ENCODE measurements around the gene PPP2R2D. TPM values are rescaled to one million over a fixed set of nuclear protein-coding genes. Genes with fewer than 3 reads are reported as not detected.
"Not testable (repeated sequence)": the region's sequence is repeated elsewhere in the genome, so short reads cannot be mapped to it uniquely, and the experiment has no call there.

PPP2R2D gene
- total RNA-seq, 1 donor from 2014 or later, result 15.4 TPM

DNA sequence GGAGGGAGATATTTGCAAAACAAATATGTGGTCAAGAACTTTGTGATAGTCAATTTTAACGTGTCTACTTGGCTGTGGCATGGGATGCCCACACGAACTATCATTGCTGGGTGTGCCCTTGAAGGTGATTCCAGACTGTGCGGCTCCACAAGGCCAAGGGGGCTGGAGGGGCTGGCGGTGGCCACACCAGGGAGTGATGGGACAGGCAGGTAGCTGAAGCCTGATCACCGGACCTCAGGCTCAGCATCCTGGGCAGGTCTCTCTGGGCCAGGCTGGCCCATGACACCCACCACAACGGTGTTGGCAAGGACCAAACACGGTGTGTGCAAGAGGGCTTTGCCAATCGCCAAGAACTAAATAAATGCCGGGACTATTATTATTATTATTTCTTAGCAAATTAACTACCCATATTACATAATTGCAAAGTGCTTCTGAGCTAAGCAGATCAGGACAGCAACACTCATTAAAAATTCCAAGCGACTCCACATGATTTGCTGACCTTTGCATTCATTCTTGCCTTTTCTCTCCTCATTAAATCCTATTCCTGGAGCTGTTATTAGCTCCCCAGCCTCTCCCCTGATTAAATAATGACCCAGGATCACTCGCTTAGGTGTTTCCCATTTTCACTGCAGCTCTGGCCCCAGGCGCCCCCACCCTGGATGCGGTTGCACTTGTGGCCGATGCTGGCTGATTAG lies 35.4 kb upstream of the PPP2R2D start:
- DNase-seq (ENCODE audit: low spot score) (no peak), ATAC-seq (no peak)

DNA sequence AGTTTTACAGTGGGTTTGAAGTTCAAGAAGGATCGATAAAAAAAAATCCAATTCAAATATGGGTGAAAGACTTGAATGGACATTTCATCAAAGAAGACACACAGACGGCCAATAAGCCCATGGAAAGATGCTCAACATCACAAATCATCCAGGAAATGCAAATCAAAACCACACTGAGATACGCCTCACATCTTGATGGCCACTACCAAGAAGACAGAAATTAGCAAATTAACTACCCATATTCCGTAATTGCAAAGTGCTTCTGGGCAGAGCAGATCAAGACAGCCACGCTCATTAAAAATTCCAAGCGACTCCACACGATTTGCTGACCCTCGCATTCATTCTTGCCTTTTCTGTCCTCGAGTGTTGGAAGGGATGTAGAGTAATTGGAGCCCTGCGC lies 34.1 kb upstream of the PPP2R2D start:
- DNase-seq (ENCODE audit: low spot score) (no peak), ATAC-seq (no peak)

DNA sequence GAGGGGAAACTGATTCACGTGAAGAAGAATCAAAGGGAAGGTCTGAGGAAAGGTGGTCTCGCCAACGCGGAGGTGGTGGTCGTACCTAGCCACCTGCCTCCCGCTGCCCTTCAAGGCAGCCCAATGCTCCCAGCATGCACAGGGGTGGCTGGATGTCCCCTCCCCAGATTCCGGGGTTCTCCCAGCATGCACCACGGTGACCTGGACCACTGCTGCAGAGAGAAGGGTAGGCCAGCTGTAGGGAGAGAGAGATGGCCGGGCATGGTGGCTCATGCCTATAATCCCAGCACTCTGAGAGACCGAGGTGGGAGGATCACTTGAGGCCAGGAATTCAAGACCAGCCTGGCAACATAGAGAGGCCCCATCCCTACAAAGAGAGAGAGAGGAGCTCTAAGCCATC lies 32.4 kb upstream of the PPP2R2D start:
- ATAC-seq, result no peak

DNA sequence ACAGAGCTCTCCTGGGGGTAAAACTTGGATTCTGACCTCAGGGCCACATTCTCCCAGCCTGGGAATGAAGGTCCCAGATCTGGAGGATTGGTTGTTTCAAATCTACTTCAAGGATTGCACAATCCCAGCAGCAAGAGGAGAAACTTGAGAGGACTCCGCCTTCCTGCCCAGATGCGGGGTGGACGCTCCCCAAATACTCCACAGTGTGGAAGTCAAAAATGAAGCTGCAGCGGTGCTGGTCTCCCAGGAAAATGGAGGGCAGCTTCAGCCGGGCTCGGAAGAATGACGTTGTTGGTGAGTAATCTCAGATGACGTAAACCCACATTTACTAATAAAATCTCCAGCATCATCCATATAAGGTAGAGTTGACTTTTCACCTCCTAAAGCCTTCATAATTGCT lies 31.5 kb upstream of the PPP2R2D start:
- DNase-seq (ENCODE audit: low spot score) (no peak), ATAC-seq (no peak)

More for the DNA sequence above, 32.4 kb upstream of the PPP2R2D start:
- no peak for DNase-seq (ENCODE audit: low spot score)

- DNase-seq (ENCODE audit: low spot score), result no peak
- no peak for ATAC-seq
Observed at GRCh38 chr10:131870411-131870810, 30.4 kb upstream of the PPP2R2D start.

DNA sequence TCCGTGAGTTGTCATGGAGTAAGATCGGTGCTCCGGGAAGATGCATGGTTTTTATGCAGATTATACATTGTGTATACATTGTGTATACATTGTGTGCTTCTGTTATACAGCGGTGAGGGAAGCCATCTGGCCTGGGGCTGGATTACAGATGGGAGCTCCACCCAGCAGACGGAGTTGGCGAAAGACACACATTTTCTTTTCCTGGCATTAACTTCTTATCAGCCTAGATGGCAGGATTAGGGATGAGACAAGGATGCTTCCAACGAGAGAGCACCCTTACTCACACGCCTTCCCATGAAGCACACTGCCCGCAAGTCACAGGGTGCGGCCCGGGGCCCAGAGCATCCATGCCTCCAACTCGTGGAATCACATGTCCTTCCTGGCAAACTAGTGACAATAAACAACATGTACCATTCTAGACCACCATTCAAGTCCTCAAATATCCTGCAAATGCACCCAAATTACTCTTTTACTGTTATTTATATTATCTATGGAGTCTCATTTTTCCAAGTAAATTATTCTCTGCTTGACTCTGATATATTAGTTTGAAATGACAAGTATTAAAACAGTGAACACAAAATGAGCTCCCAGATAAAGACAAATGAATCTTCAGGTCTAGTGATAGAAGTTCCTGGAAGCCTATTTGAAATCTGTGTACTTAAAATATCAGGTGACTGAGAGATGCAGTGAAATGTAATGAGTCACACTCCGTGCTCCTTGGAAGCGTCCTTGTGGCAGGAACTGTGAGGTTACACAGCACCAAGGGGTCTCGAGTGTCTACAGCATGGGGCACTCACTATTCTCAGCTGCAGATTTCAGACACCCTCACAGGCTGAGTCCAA lies 29.8 kb upstream of the PPP2R2D start:
- DNase-seq (ENCODE audit: low spot score) (no peak), ATAC-seq (no peak)

DNA sequence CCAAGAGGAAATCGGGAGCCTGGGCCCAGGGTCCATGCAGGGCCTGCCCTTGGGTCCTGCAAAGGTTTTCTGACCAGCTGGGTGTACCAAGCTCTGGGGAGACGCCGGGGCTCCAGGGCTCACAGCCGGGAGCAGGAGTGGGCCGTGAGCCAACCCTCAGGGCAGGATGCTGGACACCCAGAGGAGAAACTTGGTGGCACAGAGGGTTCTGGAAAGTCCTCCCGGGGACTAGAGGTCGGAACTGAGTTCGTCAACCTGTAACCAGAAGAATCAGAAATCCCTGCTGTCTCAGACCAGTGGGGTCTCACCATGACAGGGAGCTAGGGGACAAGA lies 29.2 kb upstream of the PPP2R2D start:
- no peak for ATAC-seq
- no peak for DNase-seq (ENCODE audit: low spot score)

DNA sequence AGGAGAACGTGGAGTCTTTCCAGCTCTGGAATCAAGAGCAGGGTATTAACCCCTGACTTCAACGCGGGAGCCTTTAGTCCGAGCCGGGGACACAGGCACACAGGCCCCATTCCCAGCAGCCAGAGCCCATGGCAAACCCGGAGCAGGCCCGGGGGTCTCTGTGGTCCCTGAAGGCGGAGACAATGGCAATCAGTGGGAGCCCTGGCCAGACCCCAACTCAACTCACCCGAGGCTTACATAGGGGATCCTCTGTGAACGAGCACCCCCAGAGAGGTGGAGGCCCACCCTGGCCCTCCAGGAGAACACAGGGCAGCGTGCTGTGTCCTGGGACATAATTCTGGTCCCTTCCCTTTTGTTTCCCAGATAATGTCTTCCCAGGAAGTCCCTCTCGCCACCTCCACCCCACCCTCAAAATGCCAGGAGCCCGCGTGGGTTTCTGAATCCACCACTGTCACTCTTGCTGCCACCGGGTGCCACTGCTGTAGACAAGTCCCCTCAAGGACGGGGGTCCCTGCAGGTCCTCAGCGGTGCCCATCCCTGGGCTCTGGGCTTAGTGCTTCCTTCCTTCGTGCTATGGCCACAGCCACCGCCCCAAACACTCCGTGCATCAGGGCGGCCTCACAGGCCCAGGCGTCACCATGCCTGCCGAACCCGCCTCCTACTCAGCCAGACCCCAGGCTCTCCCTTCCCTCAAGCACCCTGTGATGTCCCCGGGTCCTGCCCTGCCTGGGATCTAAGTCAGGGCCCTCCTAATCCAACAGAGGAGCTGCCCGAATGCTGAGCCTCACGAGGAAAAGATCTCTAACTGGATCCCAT lies 28.6 kb upstream of the PPP2R2D start:
- DNase-seq (ENCODE audit: low spot score) (no peak), ATAC-seq (no peak)

- peak; percentile 52 for ATAC-seq
Observed at GRCh38 chr10:131872827-131873375, 27.9 kb upstream of the PPP2R2D start.

GRCh38 chr10:131874991-131875451 lies 25.8 kb upstream of the PPP2R2D start:
- ATAC-seq, result peak; percentile 94

More at GRCh38 chr10:131872827-131873375, 27.9 kb upstream of the PPP2R2D start:
- no peak for DNase-seq (ENCODE audit: low spot score)

GRCh38 chr10:131875501-131875900 lies 25.3 kb upstream of the PPP2R2D start:
- no peak for ATAC-seq
- DNase-seq (ENCODE audit: low spot score), result no peak

More at GRCh38 chr10:131874991-131875451, 25.8 kb upstream of the PPP2R2D start:
- DNase-seq (ENCODE audit: low spot score), result peak; percentile 78

GRCh38 chr10:131876017-131876416 lies 24.8 kb upstream of the PPP2R2D start:
- no peak for ATAC-seq
- no peak for DNase-seq (ENCODE audit: low spot score)

GRCh38 chr10:131876508-131876907 lies 24.3 kb upstream of the PPP2R2D start:
- ATAC-seq (no peak), DNase-seq (ENCODE audit: low spot score) (no peak)

- ATAC-seq (no peak), DNase-seq (ENCODE audit: low spot score) (no peak)
Observed at GRCh38 chr10:131880016-131880590, 20.7 kb upstream of the PPP2R2D start.

DNA sequence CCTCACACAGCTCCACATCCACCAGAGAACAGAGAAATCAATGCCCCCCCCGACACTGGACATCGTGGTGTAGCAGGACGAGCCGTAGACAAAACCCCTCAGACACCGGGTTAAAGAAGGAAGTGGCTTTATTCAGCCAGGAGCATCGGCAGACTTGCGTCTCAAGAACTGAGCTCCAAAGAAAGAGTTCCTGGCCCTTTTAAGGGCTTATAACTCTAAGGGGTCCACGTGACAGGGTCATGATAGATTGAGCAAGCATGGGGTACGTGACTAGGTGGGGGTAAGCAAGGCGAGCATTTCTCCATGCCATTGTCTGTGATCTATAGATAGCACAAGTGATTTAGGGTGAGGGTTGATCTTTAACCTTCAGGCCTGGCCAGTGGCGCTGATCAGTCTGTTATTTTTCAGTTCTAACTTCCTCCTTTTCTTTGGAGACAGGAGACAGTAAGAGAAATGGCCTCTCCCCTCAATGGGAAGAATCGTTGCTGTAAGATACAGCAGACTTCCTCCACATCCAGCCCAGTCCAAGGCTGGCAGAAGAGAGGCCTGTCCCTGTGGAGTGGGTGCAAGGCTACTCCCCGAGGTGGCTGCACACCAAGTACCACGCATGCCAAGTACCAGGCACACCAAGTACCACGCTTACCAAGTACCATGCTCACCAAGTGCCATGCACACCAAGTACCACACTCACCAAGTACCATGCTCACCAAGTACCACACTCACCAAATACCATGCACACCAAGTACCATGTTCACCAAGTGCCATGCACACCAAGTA lies 19.5 kb upstream of the PPP2R2D start:
- ATAC-seq, result no peak
- DNase-seq (ENCODE audit: low spot score), result no peak

- DNase-seq (ENCODE audit: low spot score) (no peak), ATAC-seq (no peak)
Observed at GRCh38 chr10:131882151-131882550, 18.7 kb upstream of the PPP2R2D start.

GRCh38 chr10:131882590-131883451 lies 18.0 kb upstream of the PPP2R2D start:
- ATAC-seq (no peak), DNase-seq (ENCODE audit: low spot score) (no peak)

- not testable (repeated sequence) for DNase-seq (ENCODE audit: low spot score)
Observed at GRCh38 chr10:131883621-131884393, 17.0 kb upstream of the PPP2R2D start.

More at GRCh38 chr10:131883621-131884393, 17.0 kb upstream of the PPP2R2D start:
- not testable (repeated sequence) for ATAC-seq

All from left lobe of liver (tissue), 2 donors.